ENCODE measurements around the gene TCEA2.
"Not testable (repeated sequence)": the region's sequence is repeated elsewhere in the genome, so short reads cannot be mapped to it uniquely, and the experiment has no call there.

Gene TCEA2

DNA sequence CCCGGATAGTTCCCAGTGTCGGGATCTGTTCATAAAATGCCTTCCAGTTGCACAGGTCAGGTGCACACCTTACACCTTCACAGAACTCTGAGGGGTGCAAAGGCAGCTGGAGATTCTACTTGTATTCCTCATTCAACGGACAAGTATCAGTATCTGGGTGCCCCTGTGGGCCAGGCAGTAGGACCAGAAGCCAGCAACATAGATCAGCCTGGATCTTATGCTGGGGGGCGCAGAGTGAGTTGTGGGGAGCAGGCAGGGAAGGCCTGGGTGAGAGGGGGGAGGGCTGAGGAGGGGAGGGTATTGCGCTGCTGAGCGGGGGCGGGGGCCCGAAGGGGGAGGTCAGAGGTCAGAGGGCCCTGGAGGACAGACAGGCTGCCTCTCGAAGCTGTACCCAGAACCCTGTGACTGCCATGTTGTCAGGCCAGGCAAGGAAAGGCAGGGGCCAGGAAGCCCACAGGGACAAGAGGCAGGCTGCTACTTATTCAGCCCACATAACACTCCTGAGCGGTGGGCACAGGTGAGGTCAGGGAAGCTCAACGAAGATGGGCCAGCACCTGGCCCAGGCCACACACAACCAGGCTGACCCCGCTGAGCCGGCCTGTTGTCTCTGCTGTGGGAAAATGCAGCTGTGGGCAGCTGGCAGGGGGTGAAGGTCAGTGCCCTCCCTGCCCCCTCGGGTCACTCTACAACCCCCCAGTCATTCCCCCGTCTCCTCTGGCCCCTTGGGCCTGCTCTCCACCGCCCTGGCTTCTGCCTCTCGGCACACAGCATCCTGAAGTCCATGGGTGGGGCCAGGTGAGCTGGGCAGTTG, 18.0 kb downstream of the TCEA2 start:
- DNase-seq: no peak

DNA sequence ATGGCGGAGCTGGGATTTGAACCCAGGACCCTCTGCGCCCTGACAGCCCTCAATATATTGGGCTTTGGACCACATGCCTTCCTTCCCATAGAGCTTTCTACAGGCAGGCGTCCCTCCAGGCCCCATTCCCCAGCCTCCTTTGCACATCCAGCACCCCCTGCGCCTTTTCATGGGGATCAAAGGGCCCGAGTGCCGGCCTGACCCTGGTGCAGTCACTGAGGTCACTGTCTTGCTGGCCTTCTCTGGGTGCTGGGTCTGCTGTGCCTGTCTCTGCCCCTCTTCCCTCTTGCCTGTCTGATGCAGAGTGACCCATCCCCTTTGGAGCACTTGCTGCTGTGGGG, 18.6 kb downstream of the TCEA2 start:
- no peak for DNase-seq

DNA sequence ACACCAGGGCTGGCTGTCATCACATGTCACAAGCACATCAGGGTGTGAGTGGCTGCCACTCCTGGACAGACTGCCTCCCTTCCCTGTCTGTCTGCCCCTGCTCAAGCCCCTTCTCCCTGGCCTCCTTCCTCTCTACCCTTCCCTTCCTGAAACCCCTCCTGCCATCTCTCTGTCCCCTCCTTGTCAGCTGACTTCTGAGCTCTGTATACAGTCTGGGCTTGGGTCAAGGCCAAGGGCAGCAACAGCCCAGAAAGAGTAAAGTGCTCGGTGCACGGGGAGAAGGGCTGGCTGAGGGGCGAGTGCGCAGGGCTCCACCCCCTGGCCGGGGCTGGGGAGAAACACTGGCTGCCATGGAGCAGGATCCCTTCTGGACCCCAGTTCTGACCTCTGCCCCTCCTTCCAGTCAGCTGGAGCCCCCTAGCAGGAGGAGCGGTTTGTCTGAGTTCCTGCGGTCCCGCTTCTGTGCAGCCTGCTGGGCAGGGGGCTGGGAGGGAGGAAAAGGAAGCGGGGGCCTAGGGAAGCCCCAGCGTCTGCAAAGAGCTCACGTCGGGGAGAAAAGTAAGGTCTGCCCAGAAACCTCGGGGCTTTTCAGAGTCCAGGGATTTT, 19.2 kb downstream of the TCEA2 start:
- no peak for DNase-seq

DNA sequence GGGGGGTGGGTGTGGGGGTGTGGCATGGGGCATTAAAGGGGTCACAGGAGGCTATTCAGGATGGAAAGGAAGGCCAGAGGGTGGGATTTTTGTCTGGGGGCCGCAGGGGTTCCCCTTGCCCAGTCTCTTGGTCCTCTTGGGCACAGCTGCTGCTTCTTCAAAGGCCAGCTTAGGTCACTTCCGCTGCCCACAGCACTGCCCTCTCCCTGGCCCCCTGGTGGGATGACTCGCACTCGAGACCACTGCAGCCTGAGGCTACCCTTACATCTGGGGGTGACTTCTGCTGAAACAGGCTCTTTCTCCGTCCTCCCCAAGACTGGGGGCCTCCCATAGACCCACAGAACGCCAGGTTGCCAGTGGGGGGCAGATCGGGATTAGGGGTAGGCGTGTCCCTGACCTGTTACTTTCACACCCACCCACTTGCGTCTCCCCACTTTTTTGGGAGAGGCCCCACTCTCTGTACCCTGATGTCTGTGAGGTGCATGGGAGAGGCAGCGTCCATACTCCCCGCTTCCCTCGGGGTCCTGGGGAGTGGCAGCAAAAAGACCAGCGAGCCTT, 19.9 kb downstream of the TCEA2 start:
- DNase-seq: no peak

DNA sequence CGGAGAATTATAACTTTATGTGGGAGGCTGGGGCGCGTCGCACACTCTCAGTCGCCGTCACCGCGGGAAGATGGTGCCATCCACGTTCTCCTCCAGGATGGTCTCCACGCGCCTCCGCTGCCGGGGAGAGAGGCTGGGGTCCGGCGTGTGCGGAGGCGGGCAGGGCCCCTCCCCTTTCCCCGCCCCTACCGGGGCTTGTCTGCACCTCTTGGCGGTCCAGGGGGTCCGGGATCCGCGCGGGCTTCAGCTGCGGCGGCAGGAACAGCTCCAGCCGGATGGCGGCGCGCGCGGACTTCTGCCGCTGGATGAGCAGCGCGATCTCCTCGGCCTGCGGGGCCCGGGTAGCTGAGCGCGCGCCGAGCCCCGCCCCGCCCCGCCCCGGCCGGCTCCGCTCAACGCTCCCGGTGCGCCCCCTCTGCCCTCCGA, 20.4 kb downstream of the TCEA2 start:
- peak; percentile 71 for DNase-seq

DNA sequence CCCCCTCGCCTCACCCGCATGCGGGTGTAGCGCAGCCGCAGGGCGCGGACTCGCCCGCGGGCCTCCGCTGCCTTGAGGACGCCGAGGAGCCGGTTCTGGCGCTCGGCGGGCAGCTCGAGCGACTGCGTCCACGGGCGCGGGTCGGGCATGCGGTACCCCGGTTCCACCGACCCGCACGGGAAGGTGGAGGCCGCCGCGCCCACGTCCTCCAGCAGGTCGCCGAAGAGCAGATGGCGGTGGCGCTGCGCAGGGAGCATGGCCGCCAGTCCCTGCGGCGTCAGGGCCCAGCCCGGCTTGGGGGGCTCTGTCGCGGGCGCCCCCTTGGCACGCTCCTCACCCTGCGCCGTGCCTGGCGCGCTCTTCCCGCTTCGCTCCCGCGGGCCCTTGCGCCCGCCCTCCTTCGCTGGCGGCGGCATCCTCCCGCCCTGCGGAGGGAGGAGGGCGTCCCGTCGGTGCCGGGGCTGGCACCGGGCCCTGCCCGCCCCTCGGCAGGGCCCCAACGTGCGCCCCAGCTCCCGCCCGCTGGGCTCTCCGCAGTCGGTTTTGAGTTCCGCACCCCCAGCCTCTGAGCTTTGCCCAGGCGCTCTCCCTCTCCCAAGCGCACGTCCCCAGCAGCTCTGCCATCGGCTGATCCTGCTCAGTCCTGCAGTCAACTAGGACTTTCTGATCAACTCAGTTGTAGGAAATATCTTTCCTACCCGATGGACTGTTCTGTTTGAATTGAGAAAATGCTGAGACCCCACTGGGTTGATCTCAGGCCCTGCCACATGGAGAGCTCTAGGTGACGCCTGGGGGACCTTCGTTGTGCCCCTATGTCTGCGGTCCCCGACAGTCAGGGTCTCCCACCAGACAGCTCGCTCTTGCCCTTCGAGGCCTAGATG, 21.0 kb downstream of the TCEA2 start, which contains the start of gene LKAAEAR1:
Gene LKAAEAR1 (minus strand): TSS at position 595 of the 881 bp plus-strand sequence. CDS start 179 bp downstream, at position 416.
- no peak for DNase-seq

DNA sequence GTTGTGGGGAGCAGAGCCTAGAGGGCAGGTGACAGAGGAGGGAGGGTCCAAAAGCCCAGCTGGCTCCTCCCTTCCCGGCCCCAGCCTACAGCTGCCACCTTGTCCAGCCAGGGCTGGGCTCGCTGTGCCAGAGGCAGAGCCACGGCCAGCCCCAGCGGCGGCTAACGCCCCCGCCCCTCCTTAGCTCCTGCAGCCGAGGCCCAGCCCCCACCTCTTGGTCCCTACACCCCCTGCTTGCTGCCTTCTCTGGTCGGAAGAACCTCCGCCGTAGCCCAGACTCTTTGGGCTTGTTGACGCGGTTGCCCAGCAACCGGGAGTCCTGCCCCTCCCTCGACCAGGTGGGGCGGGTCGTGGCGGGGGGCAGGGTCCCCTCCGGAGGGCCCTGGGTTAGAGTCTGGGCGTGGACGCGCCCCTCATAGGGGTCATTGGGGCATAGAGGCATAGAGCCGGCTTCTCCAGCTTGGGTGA, 21.7 kb downstream of the TCEA2 start:
- no peak for DNase-seq

DNA sequence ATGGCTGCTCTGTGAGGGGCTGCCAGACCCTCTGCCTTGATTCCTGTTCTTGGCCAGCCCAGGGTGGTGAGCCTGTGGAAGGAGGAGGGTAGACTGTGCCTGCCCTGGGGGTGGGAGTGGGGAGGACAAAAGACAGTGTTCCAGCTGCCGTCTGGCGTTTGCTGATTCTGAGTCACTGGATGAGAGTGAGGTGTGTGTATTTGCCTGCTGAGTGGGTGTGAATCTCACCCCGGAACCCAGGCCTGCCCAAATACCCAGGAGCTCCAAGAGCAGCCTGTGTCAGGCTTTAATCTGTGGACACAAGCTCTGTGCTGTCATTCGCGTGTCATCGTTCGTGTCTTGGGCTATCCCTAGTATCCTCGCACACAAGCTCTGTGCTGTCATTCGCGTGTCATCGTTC, 23.8 kb downstream of the TCEA2 start:
- DNase-seq: no peak

DNA sequence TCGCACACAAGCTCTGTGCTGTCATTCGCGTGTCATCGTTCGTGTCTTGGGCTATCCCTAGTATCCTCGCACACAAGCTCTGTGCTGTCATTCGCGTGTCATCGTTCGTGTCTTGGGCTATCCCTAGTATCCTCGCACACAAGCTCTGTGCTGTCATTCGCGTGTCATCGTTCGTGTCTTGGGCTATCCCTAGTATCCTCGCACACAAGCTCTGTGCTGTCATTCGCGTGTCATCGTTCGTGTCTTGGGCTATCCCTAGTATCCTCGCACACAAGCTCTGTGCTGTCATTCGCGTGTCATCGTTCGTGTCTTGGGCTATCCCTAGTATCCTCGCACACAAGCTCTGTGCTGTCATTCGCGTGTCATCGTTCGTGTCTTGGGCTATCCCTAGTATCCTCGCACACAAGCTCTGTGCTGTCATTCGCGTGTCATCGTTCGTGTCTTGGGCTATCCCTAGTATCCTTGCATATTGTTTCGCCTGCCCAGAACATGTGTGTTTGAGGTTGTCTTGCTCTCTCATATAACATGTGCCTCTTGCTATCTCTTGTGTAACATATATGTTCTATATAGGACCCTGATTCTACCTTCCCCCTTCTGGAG, 24.3 kb downstream of the TCEA2 start:
- DNase-seq: not testable (repeated sequence)

DNA sequence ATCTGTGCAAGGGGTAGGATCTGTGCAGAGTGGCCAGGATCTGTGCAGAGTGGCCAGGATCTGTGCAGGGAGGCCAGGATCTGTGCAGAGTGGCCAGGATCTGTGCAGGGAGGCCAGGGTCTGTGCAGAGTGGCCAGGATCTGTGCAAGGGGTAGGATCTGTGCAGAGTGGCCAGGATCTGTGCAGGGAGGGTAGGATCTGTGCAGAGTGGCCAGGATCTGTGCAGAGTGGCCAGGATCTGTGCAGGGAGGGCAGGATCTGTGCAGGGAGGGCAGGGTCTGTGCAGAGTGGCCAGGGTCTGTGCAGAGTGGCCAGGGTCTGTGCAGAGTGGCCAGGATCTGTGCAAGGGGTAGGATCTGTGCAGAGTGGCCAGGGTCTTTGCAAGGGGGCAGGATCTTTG, 25.6 kb downstream of the TCEA2 start:
- DNase-seq: not testable (repeated sequence)

DNA sequence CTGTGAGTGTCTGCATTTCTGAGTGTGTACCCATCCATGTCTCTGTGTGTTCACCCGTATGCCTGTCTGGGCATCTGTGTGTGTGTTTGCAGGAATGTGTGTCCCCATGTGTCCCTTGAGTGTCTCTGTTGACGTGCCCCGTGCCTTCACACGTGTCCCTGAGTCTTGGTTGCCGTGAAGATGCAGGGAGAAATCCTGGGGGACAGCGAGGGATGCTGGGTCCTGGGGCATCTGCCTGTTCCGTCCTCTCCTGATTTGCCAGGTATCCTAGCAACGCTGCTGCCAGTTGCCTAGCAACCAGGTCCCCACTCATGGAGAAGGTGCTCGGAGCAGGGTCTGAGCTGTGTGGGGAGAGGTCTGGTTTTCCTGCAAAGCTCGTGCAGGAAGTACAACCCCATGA, 27.2 kb downstream of the TCEA2 start:
- no peak for DNase-seq

DNA sequence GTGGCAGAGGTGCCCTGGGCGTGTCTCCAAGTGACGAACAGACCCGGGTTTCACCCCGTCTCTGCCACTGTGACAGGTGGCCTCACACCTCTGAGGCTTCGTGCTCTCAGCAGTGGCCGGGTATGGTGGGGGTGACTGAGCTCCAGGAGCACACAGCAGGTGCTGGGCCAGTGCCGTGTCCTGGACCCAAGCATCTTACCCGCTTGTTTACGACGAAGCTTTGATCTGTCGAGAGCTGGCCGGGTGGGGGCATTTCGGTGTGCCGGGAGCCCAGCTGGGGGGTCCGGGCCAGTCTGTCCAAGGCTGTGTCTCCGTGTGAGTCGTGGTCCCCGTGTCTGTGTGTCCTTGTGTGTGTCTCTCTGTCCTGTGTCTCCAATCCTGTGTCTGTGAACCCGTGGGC, 28.3 kb downstream of the TCEA2 start:
- DNase-seq: no peak

DNA sequence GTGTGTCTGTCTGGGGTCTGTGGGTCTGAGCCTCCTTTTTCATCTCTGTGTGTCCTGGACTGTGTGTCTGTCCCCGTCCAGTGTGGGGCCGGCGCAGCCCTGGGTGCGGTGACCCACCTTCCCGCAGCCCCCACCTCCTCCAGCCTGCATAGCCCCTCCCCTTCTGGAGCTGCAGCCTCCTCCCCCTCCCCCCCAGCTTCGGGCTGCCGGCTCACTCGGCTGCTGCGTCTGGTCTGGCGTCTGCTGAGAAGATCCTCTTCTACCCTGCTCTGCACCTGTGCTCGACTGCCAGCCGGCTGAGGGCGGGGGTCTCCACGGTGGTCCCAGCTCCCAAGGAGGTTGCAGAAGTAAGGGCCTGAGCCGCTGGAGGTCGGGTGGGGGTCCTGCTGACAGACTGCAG, 28.8 kb downstream of the TCEA2 start:
- no peak for DNase-seq

DNA sequence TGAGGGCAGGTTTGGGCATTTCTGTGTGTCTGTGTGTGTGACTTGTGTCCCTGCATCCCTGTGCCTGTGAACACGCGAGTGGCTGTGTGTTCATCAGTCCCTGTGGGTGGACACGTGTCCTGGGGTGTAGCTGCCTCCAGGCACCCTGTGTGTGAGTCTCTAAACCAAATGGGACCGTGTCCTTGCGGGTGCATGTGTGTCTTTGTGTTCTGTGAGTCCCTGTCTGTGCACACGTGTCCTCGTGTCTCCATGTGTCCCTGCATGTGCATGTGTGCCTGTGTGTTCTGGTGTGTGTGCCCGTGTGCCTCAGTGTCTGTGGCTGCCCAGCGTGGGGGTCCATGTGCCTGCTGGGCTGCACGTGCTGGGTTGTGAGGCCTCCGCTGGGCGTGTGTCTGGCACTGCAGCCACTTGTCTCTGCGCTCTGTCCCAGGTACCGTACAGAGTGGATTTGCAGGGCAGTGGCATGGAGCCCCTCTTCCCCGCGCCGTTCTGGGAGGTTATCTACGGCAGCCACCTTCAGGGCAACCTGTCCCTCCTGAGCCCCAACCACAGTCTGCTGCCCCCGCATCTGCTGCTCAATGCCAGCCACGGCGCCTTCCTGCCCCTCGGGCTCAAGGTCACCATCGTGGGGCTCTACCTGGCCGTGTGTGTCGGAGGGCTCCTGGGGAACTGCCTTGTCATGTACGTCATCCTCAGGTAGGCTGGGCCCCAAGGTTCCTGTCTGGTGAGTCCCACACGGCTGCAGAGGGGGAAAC, 29.4 kb downstream of the TCEA2 start:
- no peak for DNase-seq

DNA sequence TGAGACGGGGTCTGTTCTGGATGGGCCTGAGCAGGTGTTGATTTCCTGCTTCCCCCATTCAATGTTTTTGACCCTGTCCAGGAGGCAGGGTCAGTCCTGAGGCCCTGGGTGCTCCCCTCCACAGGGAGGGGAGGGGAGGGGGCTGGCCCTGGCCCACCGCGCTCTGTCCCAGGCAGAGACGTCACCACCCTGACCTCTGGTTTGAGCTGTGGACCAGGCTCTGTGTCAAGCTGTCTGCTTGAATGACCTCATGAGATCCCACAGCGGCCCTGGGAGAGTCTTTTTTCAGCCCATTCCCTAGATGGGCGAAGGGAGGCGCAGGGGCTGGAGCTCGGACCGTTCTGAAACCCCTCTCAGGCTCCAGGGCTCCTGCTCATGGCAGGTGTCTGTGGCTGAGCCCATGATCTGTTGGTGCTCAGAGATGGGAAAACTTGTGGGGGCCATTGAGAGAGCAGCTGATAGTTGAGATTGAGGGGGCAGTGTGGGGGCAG, 30.1 kb downstream of the TCEA2 start:
- no peak for DNase-seq

DNA sequence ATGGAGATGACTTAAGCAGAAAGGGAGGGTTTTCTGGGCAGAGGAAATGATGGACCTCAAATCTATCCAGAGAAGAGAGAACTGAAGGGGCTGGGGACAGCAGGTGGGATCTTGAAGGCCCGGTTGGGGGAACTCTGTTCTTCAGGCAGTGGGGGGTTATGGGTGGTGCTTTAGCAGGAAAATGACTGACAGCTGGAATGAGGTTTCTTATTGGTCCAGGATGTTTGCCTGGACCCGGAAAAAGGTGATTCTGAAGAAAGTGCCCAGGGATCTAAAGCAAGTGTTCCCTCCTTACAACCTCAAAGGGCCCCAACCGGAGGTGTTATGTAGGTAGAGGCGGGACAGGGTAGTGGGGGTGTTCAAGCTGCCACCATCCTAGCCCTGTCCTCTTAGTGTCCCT, 32.5 kb downstream of the TCEA2 start:
- no peak for DNase-seq

DNA sequence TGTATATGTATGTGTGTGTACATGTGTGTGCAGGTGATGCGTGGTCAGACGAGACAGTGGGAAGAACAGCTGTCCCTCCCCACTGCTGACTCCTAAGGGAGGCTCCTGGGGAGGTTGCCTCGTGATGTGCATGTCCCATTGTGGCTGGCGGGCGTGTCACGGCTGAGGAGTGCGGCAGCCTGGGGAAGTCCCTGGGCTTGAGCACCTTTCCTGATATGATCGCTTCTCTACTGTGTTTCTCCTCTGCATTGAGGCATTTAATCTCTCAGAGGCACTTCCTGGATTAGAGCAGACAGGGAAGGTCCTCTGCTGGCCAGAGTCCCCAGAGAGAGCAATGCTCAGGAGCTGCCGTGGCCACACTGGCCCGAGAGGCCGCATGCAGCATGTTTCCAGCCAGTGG, 32.9 kb downstream of the TCEA2 start:
- no peak for DNase-seq

DNA sequence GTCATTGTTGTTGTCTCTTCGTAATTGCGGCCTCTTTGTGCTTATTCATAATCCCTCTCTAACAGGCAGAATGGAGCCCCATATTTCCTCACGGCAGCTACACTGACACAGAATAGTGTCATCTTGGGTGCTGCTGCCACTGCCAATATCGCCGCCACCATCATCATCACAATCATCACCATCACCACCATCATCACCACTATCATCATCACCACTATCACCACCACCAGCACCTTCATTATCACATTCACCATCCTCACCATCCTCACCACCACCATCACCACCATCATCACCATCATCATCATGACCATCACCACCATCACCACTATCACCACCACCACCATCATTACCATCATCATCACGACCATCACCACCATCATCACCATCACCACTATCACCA, 33.5 kb downstream of the TCEA2 start:
- DNase-seq: no peak

DNA sequence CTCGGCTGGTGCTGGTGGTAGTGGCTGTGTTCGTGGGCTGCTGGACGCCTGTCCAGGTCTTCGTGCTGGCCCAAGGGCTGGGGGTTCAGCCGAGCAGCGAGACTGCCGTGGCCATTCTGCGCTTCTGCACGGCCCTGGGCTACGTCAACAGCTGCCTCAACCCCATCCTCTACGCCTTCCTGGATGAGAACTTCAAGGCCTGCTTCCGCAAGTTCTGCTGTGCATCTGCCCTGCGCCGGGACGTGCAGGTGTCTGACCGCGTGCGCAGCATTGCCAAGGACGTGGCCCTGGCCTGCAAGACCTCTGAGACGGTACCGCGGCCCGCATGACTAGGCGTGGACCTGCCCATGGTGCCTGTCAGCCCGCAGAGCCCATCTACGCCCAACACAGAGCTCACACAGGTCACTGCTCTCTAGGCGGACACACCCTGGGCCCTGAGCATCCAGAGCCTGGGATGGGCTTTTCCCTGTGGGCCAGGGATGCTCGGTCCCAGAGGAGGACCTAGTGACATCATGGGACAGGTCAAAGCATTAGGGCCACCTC, 35.5 kb downstream of the TCEA2 start:
- DNase-seq: no peak

DNA sequence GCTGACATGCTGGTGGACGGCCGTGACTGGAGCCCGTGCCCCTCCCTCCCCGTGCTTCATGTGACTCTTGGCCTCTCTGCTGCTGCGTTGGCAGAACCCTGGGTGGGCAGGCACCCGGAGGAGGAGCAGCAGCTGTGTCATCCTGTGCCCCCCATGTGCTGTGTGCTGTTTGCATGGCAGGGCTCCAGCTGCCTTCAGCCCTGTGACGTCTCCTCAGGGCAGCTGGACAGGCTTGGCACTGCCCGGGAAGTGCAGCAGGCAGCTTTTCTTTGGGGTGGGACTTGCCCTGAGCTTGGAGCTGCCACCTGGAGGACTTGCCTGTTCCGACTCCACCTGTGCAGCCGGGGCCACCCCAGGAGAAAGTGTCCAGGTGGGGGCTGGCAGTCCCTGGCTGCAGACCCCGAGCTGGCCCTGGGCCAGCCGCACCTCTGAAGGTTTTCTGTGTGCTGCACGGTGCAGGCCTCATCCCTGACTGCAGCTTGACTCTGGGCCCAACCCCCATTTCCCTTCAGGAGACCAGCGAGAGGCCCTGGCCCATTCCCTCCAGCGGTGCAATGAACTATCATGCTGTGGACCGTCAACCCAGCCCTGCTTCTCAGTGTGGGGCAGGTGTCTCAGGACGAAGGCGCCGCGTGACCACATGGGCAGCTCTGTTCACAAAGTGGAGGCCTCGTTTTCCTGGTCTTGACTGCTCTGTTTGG, 36.2 kb downstream of the TCEA2 start:
- no peak for DNase-seq

Data from stimulated activated CD4-positive, alpha-beta T cell treated with anti-CD3 and anti-CD28 coated beads, Interleukin-1b, Interleukin-23, amount 100 ng/mL, for 48 hours (primary cell).